GM18526 (cell line): ENCODE results near the gene ZNF827.

Experiments
- POLR2A ChIP-seq: IDR thresholded peaks from 3 replicates; pipeline ENCODE4 v1.6.1; 2011; ENCODE audit not compliant: insufficient read length; ENCODE audit errors: extremely low read depth

The ZNF827 gene

DNA sequence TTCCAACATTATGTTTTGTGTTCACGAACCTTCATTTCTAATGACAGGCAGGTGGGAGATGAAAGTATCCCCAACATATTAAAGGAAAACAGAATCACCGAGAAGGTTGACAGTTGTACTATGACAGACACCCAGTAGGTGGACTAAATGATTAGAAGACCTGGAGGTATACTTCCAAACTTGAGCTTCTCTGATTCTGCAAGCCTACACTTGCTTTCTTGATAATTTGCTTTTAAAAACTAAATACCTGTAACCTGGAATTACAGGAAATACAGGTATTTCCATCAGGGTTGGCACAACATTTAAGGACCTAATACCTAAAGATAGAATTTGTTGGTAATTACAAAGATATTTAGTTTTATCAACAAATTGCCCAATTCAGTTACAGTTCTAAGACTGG lies 215.3 kb downstream of the ZNF827 start:
- TF ChIP-seq POLR2A, result no peak

DNA sequence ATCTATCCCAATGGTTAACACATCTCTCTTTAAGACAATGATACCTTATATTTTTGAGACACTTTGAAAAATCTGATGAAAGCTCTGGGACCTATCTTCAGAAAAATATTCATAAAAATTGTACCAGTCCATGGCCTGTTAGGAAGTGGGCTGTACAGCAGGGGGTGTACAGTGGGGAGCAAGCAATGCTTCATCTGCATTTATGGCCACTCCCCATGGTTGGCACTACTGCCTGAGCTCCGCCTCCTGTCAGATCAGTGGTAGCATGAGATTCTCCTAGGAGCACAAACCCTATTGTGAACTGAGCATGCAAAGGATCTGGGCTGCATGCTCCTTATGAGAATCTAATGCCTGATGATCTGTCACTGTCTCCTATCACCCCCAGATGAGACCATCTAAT lies 216.1 kb downstream of the ZNF827 start:
- TF ChIP-seq POLR2A, result no peak

DNA sequence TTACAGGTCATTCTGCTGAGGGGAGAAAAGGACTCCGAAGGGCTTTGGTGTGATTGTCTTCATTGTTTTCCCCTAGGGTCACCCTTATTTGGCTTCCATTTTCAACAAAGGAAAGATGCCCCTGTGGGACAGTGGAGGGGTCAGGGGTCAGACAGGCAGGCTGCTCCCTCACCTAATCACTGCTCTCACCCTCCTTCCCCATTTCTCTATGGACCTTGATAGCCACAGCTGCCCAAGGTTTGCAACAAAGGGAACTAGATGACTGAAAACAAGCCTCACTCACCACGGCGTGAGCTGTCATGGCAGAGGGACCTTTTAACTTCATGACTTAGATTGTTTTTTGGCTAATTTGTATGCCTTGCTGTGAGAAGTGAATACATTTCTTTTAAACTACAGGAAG lies 218.0 kb downstream of the ZNF827 start:
- no peak for TF ChIP-seq POLR2A

DNA sequence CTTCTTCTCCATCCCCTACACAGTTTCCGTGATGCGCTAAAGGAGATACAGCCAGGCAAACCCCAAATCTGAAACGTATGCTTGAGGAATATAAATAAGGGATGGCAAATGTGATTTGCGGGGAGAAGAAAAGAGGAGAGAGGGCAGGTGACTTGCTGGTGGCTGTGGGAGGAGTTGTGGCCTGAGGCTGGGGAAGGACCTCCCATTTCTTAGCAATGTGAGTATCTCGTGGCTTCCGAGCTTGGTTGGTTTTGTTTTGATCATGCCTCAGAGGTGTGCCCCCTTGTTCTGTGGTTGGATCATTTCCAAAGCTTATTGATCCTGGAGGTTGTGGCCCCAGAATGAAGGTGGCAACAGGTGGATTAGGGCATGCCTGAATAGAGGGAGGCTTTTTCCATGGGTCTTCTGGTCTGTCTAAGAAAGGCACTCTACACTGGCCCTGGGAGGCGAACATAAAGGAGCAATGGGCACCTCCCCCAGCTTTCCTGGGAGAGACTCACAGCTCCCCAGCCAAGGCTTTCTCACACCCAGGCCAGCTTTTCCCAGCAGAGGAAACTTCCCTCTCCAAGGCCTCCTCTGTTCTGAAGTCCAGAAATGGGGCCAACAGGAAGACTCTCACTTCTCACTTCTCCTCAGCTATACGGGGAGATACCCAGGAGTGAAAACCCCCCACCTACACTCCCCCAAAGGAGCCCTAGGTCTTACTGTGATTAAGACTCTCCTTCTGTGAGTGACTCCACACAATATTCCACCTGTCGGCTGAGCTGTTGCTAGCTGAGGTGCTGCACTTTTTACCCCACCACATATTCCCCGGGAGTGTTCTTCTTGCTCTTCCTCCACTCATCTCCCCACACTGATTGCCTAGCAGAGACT lies 218.6 kb downstream of the ZNF827 start:
- TF ChIP-seq POLR2A, result no peak

DNA sequence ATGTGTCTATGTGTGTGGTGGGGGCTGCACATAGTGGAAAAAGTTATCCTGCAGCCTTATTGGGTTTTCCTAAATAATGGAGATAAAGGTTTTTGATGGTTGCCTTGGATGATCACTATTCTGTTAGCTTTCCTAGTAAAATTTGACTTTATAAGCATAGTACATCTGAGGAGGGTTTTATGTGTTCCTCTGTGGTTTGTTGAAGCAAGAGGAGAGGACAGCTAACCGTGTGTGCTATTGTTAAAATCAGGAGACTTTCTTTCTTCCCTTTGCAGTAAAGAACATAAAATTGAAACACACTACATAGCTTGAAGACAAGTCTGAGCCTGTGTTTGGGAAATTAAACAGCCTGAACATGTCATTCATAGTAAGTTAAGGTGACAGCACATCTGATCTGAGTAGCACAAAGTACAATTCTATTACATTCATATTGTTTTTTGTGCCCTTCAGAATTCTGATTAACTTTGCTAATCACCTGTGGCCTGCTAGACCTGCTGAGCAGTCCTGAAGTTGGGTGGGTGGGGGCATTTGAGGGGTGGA lies 221.9 kb downstream of the ZNF827 start:
- TF ChIP-seq POLR2A, result no peak

DNA sequence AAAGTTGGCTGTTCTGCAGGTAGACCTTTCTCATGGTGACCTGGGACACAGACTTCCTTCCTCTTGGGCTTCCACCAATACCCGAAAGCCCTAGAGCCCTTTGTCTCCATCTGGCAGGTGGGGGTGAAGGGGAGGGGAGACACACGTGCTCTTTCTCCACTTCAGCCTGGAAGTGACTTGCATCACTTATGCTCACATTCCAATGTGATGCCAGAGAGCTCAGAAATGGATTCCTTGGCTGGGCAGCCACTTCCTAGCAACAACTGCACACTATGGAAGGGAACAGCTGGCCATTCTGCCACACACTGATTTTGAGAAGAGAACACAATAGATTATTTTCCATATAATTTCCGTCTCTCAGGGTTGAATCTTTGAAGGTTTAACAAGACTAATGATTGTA lies 222.4 kb downstream of the ZNF827 start:
- TF ChIP-seq POLR2A, result no peak

DNA sequence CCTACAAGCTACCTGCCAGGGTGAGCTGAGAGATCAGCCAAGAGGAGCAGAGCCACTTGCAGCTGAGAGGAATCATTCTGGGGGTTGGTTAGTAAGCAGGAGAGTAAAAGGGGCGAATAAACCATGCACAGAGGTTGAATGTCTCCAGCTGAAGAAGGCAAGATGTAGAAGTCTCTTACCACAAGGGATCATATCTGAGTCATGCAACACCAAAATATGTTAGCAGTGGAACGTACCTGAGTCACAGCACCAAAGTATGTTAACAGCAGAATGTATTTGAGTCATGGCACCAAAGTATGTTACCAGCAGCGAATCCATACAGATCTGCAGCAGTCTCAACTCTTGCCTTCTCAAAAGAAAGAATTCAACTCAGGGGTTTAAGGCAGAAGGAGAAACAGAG lies 228.8 kb downstream of the ZNF827 start:
- TF ChIP-seq POLR2A, result no peak

DNA sequence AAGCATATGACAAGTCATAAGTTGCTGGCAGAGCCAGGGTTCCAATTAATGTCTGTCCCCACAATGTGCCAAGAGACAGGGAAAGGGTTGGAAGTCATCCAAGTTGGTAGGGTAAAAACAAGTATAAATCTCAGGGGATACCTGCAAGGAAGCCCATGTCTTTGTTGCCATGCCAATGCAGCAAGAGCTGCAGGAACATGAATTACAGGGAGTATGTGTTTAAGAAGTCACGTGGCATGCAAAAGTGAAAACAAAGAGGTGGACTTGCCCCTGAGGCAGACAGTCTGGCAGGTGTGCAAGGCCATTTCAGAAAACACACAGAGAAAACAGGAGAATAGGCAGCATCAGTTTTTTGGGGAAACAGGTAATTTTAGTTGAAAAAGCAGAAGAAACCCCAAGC lies 229.3 kb downstream of the ZNF827 start:
- TF ChIP-seq POLR2A, result no peak
